Pons (tissue), 1 donor: Measurements from ENCODE around the gene MMP28.

Source experiments
- DNase-seq: peaks from one replicate; pipeline ENCODE4 v3.0.0-alpha.2; 2016; ENCODE audit warnings: low spot score

MMP28 gene

DNA sequence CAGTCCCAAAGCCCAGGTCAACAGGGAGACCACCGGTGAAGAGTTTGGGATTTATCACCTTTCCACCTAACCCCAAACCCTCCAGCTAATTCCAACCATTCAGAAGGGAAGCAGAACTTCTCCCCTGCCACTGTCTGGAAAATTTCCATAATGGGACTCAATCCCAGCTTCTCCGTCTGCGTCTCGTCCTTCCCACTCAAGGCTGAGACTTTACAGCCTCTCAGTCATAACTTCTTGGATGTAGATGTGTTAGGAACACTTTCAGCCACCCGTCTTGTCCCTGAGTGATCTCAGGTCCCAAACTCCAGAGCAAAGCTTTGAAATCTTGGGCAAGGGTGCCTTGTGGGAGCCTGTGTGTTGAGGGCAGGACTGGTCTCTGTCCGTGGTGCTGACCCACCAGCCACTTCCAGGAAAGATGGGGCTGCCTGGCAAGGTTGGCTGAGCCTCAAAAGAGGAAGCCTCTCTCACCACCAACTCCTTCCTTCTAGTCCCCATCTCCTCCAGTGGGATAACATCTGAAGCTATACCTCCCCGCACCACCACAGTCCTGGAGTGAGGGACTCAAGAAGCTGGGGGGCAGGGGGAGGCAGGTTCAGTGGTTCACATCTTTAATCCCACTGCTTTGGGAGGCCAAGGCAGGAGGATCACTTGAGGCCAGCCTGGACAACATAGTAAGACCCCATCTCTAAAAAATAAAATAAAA lies 51.7 kb downstream of the MMP28 start:
- DNase-seq: no peak

DNA sequence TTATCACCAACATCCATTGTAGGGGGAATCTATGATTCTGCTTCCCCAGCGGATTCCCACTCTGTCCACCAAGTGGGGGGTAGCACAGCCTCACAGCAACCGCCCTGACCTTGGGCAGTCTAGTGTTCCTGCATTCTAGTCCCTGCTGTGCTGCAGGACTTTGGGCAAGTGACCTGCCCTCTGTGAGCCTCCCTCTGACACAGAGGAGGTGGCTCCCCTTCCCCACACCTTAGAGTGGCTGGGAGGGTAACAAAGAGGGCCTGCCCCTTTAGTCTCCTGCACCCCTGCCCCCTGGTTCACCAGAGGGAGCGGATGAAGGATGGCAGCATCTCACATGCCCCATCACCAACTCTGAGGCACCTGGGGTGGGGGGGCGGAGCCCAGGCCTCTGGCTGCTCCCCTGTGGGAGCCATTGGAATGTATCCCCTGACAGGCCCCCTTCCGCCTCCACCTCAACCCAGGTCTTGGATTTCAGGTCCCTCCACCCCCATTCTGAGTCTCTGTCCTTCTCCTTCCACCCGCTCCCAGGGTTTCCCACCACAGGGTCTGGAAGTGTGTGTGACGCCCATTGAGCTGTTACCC lies 52.5 kb downstream of the MMP28 start:
- no peak for DNase-seq

DNA sequence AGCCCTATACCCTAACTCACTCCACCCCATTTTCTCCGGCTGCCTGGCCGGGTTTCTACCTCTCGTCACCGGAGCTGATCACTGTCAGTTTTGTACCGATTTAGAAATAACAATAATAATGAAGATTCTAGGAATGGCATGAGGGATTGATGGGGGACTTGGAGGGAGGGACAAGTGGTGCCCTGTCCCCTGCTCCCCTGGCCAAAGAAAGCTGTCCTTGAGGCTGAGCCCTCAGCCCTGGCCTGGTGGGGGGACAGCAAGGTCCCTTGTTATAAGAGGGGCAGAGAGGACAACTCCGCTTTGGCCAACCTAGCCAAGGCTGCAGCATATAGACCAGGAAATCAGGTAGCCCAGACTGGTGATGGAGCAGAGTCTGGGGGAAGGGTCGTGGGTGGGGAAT lies 52.9 kb downstream of the MMP28 start:
- no peak for DNase-seq

DNA sequence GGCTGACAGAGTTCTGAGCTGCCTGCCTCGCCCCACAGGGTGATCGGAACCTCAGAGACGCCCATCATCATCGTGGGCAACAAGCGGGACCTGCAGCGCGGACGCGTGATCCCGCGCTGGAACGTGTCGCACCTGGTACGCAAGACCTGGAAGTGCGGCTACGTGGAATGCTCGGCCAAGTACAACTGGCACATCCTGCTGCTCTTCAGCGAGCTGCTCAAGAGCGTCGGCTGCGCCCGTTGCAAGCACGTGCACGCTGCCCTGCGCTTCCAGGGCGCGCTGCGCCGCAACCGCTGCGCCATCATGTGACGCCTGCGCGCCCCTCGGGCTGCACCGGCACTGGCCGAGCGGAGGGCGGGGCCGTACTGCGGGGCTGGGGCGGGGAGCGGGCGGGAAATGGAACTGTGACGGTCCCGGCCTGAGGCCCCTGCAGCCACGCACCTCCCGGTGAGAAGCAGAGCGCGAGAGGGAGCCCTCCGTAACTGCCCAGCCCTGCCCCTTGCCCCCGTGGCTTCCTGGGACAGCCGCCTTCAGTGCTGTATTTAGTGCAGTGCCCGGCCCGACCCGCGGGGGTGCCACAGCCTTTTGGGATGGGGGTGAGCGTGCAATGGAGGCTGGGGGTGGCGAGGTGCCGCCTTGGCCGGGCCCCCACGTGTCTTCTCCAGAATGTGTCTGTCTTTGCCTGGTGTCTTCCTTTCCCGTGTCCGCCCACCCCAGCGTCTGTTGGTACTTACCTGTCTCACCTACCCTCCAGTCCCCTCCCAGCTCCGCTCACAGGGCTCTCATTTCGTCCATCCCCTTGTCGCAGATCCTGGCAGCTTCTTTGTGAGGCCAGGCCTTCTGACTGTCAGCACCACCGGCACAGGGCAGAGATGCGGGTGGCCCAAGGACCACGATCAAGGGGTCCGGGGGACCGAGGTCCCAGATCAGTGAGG lies 54.2 kb downstream of the MMP28 start:
- DNase-seq: no peak

DNA sequence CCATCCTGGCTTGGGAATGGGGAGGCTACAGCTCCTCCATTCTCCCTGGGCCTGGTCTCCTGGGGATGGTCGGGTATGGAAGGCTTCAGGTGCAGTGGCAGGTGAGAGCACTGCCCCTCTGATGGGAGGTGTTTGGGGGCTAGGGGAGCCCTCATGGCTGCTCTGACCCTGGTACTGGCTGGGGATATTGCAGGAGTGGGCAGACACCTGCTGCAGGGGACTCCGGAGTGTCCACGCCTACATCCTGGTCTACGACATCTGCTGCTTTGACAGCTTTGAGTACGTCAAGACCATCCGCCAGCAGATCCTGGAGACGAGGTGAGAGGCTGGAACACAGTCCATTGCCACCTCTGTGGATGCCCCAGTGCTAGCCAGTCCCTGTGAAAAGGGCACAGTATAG lies 55.2 kb downstream of the MMP28 start:
- DNase-seq: no peak

DNA sequence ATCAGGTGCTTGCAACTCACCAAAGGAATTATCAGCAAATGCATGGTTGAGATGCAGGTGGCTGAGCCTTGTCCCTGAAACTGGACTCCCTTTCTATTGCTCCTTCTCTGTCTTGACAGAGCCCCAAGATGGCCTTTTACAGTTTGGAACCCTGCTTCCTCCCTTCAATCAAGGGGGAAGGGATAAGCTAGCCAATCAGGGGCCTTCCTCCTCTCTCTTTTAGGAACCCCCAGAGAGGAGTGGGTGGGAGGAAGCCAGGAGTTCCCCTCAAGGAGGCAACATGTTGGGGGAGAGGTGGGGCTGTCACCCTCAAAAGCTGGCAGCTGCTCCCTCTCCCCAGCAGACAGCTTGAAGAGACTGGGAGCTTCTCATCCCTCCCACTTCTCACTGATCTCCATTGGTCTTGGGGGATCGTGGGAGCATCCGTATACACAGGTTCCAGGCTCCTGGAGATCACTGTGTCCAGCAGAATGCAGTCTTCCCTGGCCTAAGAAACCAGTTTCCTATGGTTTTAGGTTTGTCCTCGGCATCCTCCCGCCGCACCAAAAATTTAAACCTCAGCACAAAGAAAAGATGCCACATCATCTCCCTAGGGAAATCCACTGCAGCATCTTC lies 56.8 kb downstream of the MMP28 start:
- DNase-seq: no peak

DNA sequence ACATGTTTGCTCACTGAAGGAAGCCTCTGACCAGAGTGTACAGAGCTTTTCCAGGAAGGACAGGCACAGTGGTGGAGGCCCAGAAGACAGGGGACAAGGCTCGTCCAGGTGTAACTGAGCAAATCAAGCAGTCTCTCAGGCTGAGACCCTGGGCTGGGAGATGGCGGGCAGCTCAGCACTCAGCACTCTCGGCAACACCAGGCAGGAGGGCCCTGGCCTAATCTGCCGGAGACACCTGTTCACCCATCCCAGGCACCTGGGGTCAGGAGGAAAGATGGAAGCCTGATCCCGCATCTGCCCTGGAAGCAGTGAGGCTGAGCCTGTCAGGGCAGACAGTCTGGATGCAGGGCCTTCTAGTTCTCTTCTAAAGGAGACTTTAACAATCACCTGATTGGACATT lies 59.2 kb downstream of the MMP28 start:
- no peak for DNase-seq

DNA sequence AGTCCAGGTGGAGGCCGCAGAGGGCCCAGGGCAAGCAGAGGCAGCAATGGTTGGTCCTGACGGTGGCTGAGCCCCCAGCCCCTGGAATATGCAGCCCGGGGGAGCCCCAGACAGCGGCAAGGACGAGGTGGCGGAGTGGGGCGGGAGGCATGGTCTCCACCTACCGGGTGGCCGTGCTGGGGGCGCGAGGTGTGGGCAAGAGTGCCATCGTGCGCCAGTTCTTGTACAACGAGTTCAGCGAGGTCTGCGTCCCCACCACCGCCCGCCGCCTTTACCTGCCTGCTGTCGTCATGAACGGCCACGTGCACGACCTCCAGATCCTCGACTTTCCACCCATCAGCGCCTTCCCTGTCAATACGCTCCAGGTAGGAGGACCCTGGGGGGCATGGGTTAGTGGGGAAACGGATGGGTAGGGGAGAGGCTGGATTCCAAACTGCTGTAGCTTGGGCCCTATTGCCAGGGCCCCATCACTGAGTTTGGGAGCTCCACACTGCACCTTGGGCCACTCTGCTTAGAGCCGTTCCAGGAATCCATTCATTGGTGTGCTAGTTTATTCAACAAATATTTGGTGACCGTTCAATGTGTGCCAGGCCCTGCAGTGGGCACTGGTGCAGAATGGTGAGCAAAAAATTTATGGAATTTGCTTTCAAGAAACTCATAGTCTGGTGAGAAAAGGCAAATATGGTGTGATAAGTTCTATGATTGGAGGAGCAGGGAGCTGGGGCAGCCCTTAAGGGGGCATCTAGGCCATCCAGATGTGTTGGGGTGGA lies 60.2 kb downstream of the MMP28 start:
- no peak for DNase-seq

DNA sequence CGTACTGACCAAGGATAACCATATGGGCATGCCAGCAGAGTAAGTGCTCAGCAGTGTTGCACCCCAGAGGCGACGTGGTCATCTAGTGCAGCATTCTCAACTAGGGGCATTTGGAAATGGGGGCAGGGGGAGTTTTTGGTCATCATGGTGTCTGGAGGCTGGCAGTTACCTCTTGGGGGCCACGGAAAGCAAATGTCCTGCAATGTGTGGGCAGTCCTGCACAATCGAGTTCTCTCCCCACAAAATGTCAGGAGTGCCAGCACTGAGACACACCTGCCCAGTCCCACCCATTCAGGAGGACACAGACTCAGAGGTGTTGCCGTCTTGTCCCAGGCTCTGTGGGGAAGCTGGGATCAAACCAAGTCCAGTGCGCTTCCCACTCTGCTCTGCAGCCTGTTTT lies 61.0 kb downstream of the MMP28 start:
- no peak for DNase-seq

DNA sequence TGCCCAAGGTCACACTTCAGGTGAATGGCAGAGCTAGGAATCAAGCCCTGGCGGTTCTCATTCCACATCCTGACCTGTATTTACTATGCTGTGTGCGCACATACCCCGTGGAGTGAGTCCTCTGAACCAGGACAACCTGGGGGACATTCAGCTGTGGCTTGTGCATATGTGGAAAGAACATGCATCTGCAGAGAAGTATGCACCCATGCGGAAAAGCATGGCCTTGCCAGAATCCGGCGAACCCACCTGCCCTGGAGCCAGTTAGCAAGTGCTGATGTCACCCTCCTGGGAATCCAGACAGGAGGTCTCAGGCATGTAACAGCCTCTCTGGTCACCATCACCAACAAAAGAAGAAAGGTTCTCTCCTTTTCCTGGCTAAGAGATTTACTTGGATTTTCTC lies 62.1 kb downstream of the MMP28 start:
- no peak for DNase-seq

DNA sequence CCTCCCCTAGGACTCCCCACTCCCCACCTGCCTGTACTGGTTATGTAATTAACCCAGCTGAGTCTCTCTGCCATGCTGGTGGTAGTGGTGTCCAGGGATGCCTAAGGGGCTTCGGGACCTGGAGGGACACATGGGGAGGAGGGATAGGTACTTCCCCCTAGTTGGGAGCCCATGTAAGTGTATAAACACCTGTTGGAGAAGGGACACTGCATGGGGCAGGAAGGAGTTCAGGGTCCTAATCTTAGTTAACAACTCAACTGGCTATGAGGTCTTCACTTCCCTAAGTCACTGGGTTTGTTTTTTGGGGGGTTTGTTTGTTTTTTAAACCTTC lies 62.7 kb downstream of the MMP28 start:
- no peak for DNase-seq

DNA sequence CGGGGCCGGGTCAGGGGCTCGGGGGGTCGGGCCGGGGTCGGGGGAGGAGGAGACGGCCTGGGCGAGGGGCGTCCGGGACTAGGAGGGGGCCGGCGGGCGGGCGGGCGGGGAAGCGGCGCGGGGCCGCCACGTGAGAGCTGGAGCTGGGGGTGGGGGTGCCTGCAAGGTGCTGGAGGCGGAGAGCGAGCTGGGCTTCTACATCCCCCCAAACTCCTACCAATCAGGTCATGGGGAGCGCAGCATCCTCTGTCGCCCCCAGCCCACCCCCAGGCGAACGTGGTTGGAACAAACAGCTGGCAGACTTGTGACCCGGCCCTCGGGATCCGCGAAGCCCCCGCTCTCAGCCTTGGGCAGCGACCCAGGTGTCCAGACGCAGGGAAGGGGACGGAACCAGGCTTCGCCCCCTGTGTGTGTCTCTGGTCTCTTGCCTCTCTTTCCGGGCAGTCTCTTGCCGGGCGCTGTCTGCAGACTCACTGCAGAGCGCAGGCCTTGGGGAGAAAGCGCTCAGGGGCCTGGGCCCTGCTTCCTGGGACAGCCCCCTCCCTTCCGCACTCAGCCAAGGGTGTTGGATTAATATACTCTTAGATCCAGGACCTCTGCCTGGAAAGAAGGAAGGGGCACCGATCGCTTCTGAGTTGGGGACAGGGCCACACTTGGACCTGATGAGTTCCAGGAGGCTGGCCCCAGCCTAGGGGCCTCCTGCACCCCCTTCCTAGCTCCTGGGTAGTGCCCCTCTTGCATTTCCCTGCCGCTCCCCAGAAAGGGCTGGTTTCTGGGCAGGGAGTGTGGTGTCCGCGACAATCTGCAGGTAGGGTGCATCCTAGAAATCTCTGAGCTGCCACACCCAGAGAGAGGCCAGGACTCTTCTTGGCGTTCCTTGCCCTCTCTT lies 63.3 kb downstream of the MMP28 start:
- no peak for DNase-seq

DNA sequence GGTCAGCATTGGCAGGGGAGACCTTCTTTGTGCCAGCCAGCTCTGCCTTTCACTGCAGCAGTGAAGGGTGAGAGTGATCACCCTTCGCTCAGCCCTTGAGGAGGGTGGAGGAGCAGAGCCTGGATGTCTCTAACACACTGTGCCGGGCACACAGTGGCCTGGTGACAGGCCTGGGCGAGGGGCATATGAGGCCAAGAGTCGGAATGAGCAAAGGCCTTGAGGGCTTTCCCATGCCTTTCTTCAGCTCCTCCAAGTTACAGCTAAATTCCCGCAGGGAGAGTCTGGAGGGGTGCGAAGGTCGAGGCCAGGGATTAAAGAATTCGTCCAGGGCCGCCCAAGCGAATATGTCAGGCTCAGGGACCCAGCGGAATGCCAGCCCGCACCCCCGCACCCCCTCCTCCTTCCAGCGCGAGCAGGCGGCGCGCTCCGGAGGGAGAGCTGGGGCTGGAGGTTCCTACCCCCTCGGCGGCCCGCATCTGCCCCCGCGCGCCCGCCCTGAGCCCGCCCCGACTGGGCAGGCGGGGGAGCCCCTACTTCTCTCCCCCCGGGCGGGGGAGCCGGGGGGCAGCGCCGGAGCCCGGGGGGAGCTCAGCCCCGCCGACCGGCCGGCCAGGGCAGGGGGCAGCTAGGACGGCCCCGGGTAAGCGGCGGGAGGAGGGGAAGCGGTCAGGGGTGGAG lies 64.1 kb downstream of the MMP28 start, which contains the start of gene RASL10B:
Gene RASL10B (plus strand): TSS at position 401 of the 678 bp plus-strand sequence. CDS start 3,546 bp downstream, outside the sequence.
- DNase-seq: no peak

DNA sequence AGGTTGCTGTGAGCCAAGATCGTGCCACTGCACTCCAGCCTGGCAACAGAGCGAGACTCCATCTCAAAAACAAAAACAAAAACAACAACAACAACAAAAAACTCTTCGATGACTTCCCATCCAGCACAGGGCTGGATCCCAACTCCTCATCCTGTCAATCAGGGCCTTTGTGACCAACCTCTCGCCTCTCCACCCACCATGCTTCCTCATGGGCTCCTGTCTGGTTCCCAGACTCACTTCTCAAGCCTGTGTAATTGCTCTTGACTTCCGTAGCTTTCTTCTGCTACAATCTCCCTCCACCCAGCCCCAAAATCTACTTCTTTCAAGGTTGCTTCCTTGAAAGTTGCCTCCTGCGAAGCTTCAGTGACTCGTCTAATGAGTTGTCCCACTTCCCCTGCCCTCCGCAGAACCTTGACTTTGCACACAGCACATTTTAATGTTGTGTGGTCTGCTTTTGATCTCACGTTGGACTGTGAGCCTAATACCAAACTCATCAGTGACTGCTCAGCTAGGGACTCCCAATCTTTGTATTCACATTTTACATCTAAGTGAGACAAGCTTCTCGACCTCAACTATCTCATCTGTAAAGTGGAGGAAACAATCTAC lies 64.9 kb downstream of the MMP28 start:
- DNase-seq: no peak

DNA sequence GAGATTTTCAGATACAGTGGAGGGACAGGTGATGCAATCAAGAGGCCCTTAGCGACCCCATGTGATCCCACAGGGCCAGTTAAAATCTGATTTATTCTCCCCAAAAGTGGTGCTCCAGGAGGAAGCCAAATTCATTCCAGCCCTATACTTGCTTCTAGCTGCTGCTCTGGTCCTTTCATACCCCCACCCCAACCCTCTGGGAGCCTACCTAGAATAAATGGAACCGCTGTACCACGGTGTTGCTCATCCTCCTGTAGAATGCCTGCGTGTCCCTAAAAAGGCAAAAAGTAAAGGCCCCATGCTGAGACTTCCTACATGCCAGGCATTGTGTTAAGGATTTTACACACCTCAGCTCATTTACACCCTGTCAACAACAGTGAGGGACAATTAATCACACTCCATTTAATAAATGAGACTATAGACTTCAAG lies 66.0 kb downstream of the MMP28 start:
- no peak for DNase-seq

DNA sequence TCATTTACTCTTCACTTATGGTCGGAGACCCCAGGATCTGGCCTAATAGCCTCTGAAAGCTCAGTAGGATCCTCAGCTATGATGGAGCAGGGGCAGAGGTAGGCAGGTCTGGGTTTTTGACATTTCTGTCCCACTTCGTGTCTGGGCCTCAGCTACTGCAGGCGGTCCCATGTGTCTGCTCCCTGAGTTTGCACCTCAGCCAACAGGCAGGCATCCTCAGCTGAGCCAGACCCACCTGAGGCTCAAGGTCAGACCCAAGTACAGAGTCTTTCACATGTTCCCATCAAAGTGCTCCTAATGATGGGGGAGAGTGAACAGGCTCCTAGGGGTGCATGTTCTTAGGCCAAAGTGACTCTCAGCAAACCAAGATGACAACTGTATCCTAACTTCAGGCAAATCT lies 66.9 kb downstream of the MMP28 start:
- DNase-seq: no peak

DNA sequence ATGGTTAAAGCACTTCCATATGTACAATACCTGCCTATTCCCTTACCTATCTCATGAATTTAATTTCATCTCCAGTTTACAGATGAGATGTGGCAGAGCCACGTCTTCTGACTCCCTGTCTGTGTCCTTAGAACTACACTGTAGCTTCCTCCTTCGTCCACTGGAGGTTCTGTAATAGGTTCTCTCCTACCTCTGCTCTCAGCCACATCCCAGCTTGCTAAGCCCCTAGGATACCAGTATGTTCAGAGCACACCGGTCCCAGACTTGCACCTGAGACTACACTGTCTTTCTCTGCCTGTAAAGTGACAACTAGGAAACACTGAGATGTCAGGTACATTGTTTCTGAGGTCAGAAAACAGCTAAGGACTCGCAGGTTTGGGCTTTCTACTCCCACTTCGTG lies 67.8 kb downstream of the MMP28 start:
- no peak for DNase-seq

DNA sequence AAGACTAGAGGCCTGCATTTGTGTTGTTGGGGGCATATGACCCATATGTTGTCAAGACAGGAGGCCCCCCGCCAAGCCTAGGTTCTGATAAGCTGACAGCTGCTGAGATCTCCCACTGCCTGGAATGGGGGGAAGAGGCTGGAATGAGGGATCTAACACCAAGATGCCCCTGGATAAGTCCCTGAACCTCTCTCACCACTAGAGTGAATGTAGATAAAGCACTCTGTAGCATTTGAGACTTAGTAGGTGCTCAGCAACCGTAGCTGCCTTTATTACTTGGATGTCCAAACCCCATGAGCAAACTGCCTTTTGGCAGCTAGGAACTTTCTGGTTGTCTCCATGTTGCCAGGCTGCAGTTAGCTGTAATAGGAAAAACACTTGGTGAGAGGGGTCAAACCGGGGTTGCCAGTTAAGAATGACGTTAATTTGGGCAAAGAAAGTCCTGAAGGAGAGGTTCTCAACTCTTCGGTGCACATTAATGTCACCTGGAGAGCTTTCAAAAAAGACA lies 68.4 kb downstream of the MMP28 start:
- no peak for DNase-seq

DNA sequence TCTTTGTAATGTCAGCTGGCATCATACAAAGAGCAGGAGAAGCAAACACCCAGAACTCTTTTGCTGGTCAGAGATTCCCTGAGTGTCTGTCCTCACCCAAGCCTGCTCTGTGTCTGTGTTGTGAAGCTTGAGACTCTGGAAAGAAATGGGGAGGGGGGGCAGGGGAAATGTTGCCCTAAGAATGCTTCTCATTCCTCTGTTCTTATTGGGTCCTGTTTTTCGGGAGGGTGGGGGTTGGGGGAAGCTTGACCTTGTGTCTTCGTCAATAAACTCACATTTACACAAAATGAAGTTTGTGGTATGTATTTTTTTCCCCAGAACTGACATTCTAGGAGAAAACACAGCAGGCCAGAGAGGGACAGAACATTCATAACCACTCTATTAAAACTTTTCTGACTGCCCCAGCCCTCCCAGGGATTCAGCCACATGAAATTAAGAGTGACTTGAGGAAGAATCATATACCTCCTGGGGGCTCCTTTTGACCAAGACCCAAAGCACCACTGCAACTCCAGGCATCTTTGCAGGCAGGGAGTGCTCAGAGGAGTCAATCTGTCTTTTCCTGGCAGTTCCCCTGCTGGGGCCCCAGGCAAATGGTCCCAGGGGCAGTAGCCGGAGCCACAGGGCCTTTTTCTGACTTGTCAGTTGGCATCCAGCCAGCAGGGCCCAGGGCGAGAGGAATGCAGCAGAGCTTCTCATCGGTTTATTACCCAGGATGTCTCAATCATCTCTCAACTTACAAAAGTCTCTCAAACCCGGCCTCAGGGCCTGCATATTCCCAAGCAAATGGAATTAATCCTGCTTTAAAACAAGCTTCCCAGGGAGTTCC lies 69.1 kb downstream of the MMP28 start:
- DNase-seq: no peak
